Adrenal gland (tissue), 12 donors: ENCODE results near the gene NEU3. TPM values are rescaled to one million over a fixed set of nuclear protein-coding genes. Genes with fewer than 3 reads are reported as not detected.
"Not testable (repeated sequence)": the region's sequence is repeated elsewhere in the genome, so short reads cannot be mapped to it uniquely, and the experiment has no call there.

ENCODE experiments used
- DNase-seq, 7 donors: peaks; one replicate each; pipeline ENCODE4 v3.0.0-alpha.2; 2019 to 2020
- H3K27ac ChIP-seq, 5 donors: fragments of 200-600 bp; sonication (generic) in 4 of 5; 1 replicate in 3 of 5; 2 replicates in 2 of 5; pipeline versions ENCODE4 v1.5.1 to v1.8.0; 2016 to 2020; ENCODE audit warnings: mild to moderate bottlenecking in 1 of 5
- H3K27me3 ChIP-seq: fragments of 200-600 bp; 2 replicates; pipeline ENCODE4 v1.8.0; 2021
- H3K36me3 ChIP-seq, 2 donors: fragments of 200-600 bp; replicated peaks in 1 of 2; 1 replicate in 1 of 2; 2 replicates in 1 of 2; pipeline versions ENCODE4 v1.5.1 to v1.8.0; 2018 to 2022
- H3K4me1 ChIP-seq, 2 donors: fragments of 200-600 bp; replicated peaks in 1 of 2; 1 replicate in 1 of 2; 2 replicates in 1 of 2; pipeline versions ENCODE4 v1.5.1 to v1.8.0; 2018 to 2021
- H3K4me3 ChIP-seq, 4 donors: fragments of 200-600 bp; sonication (generic) in 3 of 4; one replicate each; pipeline ENCODE4 v1.5.1; 2016 to 2018
- H3K9me3 ChIP-seq, 3 donors: fragments of 200-600 bp; sonication (generic) in 1 of 3; replicated peaks in 1 of 3; 1 replicate in 2 of 3; 2 replicates in 1 of 3; pipeline versions ENCODE4 v1.5.1 to v1.8.0; 2016 to 2021
- POLR2A ChIP-seq, 2 donors: fragments of 450-650 bp; IDR thresholded peaks; one replicate each; pipeline ENCODE4 v1.6.1; 2017; ENCODE audit warnings: antibody characterized with exemption in 2 of 2, mild to moderate bottlenecking in 2 of 2, moderate library complexity in 1 of 2
- WGBS, 4 donors: extraction: QIAGEN DNeasy Blood & Tissue Kit in 2 of 4; methylation state at CpG; one replicate each; pipeline versions ENCODE4 v1.1.5 to v1.1.7; 2013 to 2017; 5-methylcytosine and 5-hydroxymethylcytosine counted together
- intact Hi-C, 2 donors: fragments of 100-400 bp; cut with DNase I; formaldehyde crosslinking; loops; one replicate each; pipeline versions ENCODE4 v1.14.1 to v1.15.0; 2022 to 2023
- polyA plus RNA-seq, 3 donors: library from polyadenylated mRNA; stranded (reverse); fragments of 200-250 nt in 2 of 3; fragments of 350-450 nt in 1 of 3; fragmentation: Illumina TruSeq in 1 of 3; extraction: RNeasy Lipid Tissue Mini Kit (QIAGEN cat#74804) in 1 of 3; gene quantifications; one replicate each; pipeline ENCODE4 v1.2.3, GENCODE V29; 2013 to 2014
- total RNA-seq, 9 donors: library from RNA; depleted of rRNA in 4 of 9; stranded (reverse); fragments of >200 nt in 4 of 9; fragments of 120-200 nt in 1 of 9; fragmentation: NEBNext Ultra II Directional in 1 of 9; extraction: Animal tissue kit (Norgen Biotek cat#: 25700) in 1 of 9; gene quantifications; one replicate each; pipeline versions ENCODE4 v1.1.0 to v1.2.4, GENCODE V29; 2013 to 2023
- TF ChIP-seq, protein P1 (sequence below), 6 experiments: fragments of 450-650 bp in 4 of 6; fragments of 200-600 bp in 2 of 6; sonication (generic) in 1 of 6; IDR thresholded peaks; 1 replicate in 5 of 6; 2 replicates in 1 of 6; pipeline versions ENCODE4 v1.5.1 to v1.8.0; 2016 to 2021; ENCODE audit warnings: antibody characterized with exemption in 6 of 6, mild to moderate bottlenecking in 2 of 6, moderate library complexity in 1 of 6
- donor health status: healthy with polysubstance abuse.
- donor health status: Bipolar disorder and iron deficiency.
- donor health status: DM: yes; HTN: yes; CAD: no.
- donor health status: DM: no; HTN: no; CAD: no.
- donor health status: DM: no; HTN: no; CAD: no.
- donor health status: DM: yes; HTN: yes; CAD: no.

The NEU3 gene
- total and polyA plus RNA-seq, 12 donors: 8.3 to 34.9 (median 19.7) TPM

DNA sequence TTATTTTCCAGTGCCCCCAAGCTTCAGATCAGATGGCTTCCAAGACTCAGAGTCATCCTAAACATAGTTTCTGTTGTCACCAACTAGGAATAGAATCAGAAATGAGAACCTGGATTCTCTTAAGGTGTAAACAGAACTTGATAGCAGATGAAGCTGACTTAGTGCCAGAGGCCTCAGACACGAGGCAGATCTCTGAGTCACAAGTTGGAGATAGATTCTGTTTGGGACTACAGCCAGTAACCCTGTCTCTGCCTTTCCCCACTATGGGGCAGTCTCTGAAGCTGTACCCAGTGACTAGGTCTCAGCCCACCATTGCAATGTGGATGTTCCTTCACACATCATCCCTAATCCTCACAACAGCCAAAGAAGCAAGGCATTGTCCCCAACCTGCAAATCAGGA is 25.4 kb downstream of the NEU3 start:
- TF ChIP-seq, protein P1, sequence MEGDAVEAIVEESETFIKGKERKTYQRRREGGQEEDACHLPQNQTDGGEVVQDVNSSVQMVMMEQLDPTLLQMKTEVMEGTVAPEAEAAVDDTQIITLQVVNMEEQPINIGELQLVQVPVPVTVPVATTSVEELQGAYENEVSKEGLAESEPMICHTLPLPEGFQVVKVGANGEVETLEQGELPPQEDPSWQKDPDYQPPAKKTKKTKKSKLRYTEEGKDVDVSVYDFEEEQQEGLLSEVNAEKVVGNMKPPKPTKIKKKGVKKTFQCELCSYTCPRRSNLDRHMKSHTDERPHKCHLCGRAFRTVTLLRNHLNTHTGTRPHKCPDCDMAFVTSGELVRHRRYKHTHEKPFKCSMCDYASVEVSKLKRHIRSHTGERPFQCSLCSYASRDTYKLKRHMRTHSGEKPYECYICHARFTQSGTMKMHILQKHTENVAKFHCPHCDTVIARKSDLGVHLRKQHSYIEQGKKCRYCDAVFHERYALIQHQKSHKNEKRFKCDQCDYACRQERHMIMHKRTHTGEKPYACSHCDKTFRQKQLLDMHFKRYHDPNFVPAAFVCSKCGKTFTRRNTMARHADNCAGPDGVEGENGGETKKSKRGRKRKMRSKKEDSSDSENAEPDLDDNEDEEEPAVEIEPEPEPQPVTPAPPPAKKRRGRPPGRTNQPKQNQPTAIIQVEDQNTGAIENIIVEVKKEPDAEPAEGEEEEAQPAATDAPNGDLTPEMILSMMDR (IDR thresholded peaks at IDR 0.05): no peak
- TF ChIP-seq POLR2A (IDR thresholded peaks at IDR 0.05): no peak
- Histone ChIP-seq H3K36me3 (no peaks in the 10 kb centered on the region), H3K4me1 (peaks cover 13 to 16% of the 10 kb centered on the region in 2 donors), H3K9me3 (no peaks in the 10 kb centered on the region), H3K27me3 (no peaks in the 10 kb centered on the region), H3K27ac (peak overlapping the region; percentile 43 to 79 (median 75)), H3K4me3 (no peak overlapping the region)
- intact Hi-C loops: no loop called here
- 0 to 18% (median 11%) methylated on average over 1 of the region's 1 CpG for WGBS, 4 donors
- peak in 6 of 7 donors; percentile 65 to 83 (median 74) for DNase-seq

- intact Hi-C loops, H3K9me3 ChIP-seq, H3K4me3 ChIP-seq, H3K27me3 ChIP-seq, H3K27ac ChIP-seq, DNase-seq, H3K36me3 ChIP-seq: not testable (repeated sequence)
- WGBS, 4 donors: 95 to 97% (median 96%) methylated on average over 2 to 3 of the region's 3 CpGs
- peaks cover 12 to 13% of the 10 kb centered on the region in 2 donors for H3K4me1 ChIP-seq
These were observed 30.5 kb downstream of the NEU3 start for GRCh38 chr11:75019200-75019599.

GRCh38 chr11:75020328-75020727 is 31.6 kb downstream of the NEU3 start:
- not testable (repeated sequence) for DNase-seq, H3K27ac ChIP-seq, H3K9me3 ChIP-seq, H3K36me3 ChIP-seq, H3K4me3 ChIP-seq, H3K27me3 ChIP-seq
- peaks cover 10 to 16% of the 10 kb centered on the region in 2 donors for H3K4me1 ChIP-seq
- intact Hi-C loops: loop anchor here (5.0 to 10.0 kb wide), 4 partner anchors 124 to 224 kb away; partner anchors contain the start of gene TPBGL (in 2 of the 2)
- WGBS, 4 donors: 85 to 91% (median 89%) methylated on average over 5 of the region's 5 CpGs

GRCh38 chr11:75022296-75022695 is 33.6 kb downstream of the NEU3 start:
- 76 to 89% (median 85%) methylated on average over 3 of the region's 3 CpGs for WGBS, 4 donors
- intact Hi-C loops: loop anchor here (5.0 to 10.0 kb wide), 4 partner anchors 123 to 223 kb away; partner anchors contain the start of gene TPBGL (in 2 of the 2)
- no peak for DNase-seq
- Histone ChIP-seq H3K27me3 (no peaks in the 10 kb centered on the region), H3K36me3 (no peaks in the 10 kb centered on the region), H3K4me3 (no peak overlapping the region), H3K4me1 (peaks cover 10 to 16% of the 10 kb centered on the region in 2 donors), H3K27ac (peak overlapping the region; percentile 3 to 82 (median 60)), H3K9me3 (no peaks in the 10 kb centered on the region)
- TF ChIP-seq, protein P1 (IDR thresholded peaks at IDR 0.05): no peak
- TF ChIP-seq POLR2A (IDR thresholded peaks at IDR 0.05): no peak

DNA sequence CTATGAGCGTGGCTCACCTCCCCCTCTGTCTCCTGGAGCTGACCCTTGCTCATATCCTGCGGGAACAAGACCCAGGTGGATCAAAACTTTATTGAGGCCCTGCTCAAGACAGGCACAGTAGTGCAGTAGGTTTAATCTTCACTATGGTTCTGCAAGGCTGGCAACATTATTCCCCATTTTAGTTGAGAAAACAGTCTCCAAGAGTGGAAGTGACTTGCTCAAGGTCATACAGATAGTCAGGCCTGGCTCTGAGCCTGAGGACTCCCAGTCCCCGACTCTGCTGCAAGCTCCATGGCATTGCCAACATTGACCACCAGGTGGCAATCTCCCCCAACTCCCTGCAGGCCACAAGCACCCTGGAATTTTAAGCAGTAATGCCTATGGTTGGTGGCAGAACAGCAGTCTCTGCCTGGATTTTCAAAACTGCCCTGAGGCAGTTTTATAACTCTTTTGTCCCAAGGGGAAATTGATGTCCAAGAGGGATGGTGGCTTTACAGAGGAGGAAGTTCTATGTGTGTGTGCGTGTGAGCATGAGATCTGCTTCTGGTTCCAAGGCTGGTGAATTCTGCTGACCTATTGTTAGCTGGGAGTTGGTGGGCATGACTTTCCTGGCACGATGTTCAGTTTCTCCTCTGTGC is 34.1 kb downstream of the NEU3 start:
- no peaks in the 10 kb centered on the region for H3K27me3 ChIP-seq
- TF ChIP-seq, protein P1 (IDR thresholded peaks at IDR 0.05): peak; percentile 96 to 99 (median 98)
- TF ChIP-seq POLR2A (IDR thresholded peaks at IDR 0.05): no peak
- no peaks in the 10 kb centered on the region for H3K36me3 ChIP-seq
- peaks cover 10 to 16% of the 10 kb centered on the region in 2 donors for H3K4me1 ChIP-seq
- H3K9me3 ChIP-seq: no peaks in the 10 kb centered on the region
- 42 to 53% (median 50%) methylated on average over 3 to 5 of the region's 5 CpGs for WGBS, 4 donors
- peak; percentile 91 to 98 (median 96) for DNase-seq
- intact Hi-C loops: loop anchor here (5.0 to 10.0 kb wide), 4 partner anchors 122 to 222 kb away; partner anchors contain the start of gene TPBGL (in 2 of the 2)
- H3K27ac ChIP-seq: peak overlapping the region; percentile 29 to 82 (median 60)
- H3K4me3 ChIP-seq: no peak overlapping the region
